ENCODE measurements around the gene EZR.

GRCh38 chr6:158808442-158808833 lies 10.7 kb downstream of the EZR start:
- TF ChIP-seq YY1 (IDR thresholded peaks at IDR 0.05; ENCODE audit: insufficient read depth, insufficient read length), result no peak
- no peak for TF ChIP-seq ZNF274 (IDR thresholded peaks at IDR 0.05; ENCODE audit: low read depth, low read length)

Data from NT2/D1 (cell line).